ENCODE results near the gene TMPRSS4. TPM values are rescaled to one million over a fixed set of nuclear protein-coding genes. Genes with fewer than 3 reads are reported as not detected.
A peak's percentile ranks its signal among the peaks of the same experiment; 100 is the strongest.

The TMPRSS4 gene
- total RNA-seq, 3 donors from 2014 or later = 0.98 TPM; not detected in 2

DNA sequence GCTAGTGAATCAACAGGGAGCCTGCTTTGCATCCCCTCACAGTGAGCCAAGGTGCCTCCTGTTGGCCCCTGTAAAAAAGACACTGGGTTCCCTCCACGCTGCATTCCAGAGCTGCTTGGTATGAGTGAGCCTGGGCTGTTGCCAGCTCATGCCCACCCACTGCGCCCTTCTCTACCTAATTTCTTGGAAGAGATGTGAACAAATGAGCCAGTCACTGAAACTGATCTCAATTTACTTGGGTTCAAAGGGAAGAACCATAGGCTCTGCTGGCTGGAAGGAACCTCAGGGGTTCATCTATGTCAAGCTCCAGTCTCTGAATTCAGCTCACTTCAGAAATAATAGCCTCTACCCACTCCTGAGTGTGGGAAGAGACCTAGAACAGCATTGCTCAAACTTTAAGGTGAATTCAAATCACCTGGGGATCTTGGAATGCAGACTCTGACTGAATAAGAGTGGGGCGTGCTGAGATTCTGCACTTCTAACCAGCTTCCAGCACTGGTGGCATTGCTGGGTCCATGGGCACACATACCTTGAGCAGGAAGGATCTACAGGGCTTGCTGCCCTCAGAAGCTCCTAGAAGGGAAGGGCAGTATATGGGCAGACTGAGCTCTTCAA lies 5.4 kb upstream of the TMPRSS4 start:
- intact Hi-C loops (cut with DNase I; ENCODE audit: low total_unique reads) = no loop called here
- Histone ChIP-seq H3K36me3 (no peaks in the 10 kb centered on the region), H3K4me1 (no peaks in the 10 kb centered on the region), H3K27me3 (no peaks in the 10 kb centered on the region), H3K27ac (no peak overlapping the region), H3K4me3 (no peak overlapping the region), H3K9me3 (no peaks in the 10 kb centered on the region)
- TF ChIP-seq, protein P1, sequence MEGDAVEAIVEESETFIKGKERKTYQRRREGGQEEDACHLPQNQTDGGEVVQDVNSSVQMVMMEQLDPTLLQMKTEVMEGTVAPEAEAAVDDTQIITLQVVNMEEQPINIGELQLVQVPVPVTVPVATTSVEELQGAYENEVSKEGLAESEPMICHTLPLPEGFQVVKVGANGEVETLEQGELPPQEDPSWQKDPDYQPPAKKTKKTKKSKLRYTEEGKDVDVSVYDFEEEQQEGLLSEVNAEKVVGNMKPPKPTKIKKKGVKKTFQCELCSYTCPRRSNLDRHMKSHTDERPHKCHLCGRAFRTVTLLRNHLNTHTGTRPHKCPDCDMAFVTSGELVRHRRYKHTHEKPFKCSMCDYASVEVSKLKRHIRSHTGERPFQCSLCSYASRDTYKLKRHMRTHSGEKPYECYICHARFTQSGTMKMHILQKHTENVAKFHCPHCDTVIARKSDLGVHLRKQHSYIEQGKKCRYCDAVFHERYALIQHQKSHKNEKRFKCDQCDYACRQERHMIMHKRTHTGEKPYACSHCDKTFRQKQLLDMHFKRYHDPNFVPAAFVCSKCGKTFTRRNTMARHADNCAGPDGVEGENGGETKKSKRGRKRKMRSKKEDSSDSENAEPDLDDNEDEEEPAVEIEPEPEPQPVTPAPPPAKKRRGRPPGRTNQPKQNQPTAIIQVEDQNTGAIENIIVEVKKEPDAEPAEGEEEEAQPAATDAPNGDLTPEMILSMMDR (IDR thresholded peaks at IDR 0.05) = no peak
- no peak for TF ChIP-seq POLR2A (IDR thresholded peaks at IDR 0.05)
- no peak for DNase-seq (ENCODE audit: low spot score in 2 of 2)

DNA sequence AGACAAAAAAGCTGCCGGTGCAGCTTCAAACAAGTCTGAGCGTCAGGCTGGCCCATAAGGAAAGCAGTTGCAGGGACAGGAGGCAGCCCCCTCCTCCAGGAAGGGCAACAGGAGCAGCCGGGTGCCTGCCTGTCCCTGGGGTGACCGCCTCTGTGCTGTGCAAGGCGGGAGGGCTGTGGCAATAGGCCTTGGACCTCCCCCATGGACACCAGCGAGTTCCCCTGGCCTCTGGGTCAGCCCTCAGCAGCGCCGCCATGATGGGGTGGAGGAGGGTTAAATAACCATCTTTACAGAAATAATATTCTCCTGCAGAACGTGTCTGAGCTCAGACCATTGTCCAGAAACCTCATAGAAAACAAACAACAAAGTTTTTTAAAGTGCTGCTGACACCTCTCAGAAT lies 3.3 kb upstream of the TMPRSS4 start:
- Histone ChIP-seq H3K9me3 (no peaks in the 10 kb centered on the region), H3K27me3 (no peaks in the 10 kb centered on the region), H3K27ac (no peak overlapping the region), H3K36me3 (no peaks in the 10 kb centered on the region), H3K4me1 (no peaks in the 10 kb centered on the region), H3K4me3 (no peak overlapping the region)
- intact Hi-C loops (cut with DNase I; ENCODE audit: low total_unique reads) = no loop called here
- DNase-seq (ENCODE audit: low spot score in 2 of 2) = no peak
- TF ChIP-seq, protein P1 (IDR thresholded peaks at IDR 0.05) = no peak
- no peak for TF ChIP-seq POLR2A (IDR thresholded peaks at IDR 0.05)
- no peak for TF ChIP-seq POLR2AphosphoS5 (IDR thresholded peaks at IDR 0.05)

DNA sequence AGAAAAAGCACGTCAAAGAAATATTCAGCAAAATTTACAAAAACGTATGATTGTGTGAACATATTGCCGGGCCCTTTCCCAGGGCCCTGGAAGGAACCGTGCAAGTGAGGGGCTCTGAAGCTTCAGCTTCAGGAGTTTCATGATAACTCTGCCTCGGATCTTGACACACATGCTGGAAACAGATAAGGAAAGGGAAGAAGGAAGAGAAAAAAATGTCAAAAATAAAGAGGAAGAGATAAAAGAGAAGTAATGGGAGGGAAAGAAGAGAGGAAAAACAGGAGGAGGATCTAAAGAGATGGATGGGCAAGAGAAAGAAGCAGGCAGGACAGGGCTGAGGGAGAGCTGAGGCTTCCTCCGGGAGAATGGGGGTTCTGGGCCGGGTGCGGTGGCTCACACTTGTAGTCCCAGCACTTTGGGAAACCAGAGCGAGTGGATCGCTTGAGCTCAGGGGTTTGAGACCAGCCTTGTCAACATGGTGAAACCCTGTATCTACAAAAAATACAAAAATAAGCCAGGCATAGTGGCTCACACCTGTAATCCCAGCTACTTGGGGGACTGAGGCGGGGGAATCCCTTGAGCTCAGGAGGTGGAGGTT lies 2.7 kb upstream of the TMPRSS4 start:
- Histone ChIP-seq H3K27ac (no peak overlapping the region), H3K9me3 (no peaks in the 10 kb centered on the region), H3K36me3 (no peaks in the 10 kb centered on the region), H3K27me3 (no peaks in the 10 kb centered on the region), H3K4me3 (no peak overlapping the region), H3K4me1 (no peaks in the 10 kb centered on the region)
- intact Hi-C loops (cut with DNase I; ENCODE audit: low total_unique reads) = no loop called here
- TF ChIP-seq POLR2AphosphoS5 (IDR thresholded peaks at IDR 0.05) (no peak), POLR2A (IDR thresholded peaks at IDR 0.05) (no peak)
- TF ChIP-seq, protein P1 (IDR thresholded peaks at IDR 0.05) = no peak
- no peak for DNase-seq (ENCODE audit: low spot score in 2 of 2)

DNA sequence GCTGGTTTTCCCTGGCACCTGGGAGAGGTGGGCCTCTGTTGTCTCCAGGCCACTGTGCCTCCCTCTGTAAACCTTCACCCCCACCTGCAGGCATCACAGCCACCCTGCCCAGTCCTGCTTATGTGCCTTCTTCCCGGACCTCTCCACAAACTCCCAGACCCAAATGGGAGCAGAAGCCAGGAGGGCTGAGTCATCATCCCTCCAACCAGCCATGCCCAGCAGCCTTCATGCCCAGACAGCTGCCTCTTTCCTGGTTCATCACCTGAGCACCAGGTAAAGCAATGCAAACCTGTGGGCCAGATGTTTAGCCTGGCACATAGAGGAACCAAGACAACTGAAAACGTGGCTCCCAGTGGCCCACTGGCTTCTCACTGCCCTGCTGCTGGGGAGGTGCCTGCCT lies 2.1 kb upstream of the TMPRSS4 start:
- Histone ChIP-seq H3K36me3 (no peaks in the 10 kb centered on the region), H3K27ac (peak overlapping the region; percentile 17 to 77), H3K4me3 (no peak overlapping the region), H3K27me3 (no peaks in the 10 kb centered on the region), H3K9me3 (no peaks in the 10 kb centered on the region), H3K4me1 (no peaks in the 10 kb centered on the region)
- DNase-seq (ENCODE audit: low spot score in 2 of 2) = peak in 1 of 2 donors; percentile 53
- TF ChIP-seq POLR2A (IDR thresholded peaks at IDR 0.05) (no peak), POLR2AphosphoS5 (IDR thresholded peaks at IDR 0.05) (no peak)
- TF ChIP-seq, protein P1 (IDR thresholded peaks at IDR 0.05) = no peak
- intact Hi-C loops (cut with DNase I; ENCODE audit: low total_unique reads) = no loop called here

DNA sequence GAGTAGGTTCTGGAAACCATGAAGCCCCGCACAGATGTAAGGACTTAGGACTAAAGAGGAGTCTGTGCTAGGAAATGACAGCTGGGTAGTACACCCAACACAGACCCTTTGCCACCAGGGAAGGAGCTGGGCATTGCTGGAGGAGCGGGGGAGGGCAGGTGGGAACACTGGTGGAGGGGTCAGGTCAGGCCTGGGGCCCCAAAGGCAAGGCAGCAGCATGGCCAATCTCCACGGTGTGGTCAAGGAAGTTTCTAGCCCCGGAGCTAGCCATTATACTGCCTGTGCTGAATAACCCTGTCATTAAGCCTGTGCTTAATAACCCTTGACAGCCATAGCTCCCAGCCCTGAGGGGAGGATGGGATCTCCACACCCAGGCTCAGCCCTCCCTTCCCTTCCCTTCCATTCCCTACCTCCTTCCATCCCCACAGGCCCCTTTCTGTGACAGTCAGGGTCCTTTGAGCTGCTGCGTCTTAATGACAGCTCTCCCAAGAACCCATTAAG lies 2.1 kb downstream of the TMPRSS4 start:
- no peak overlapping the region for H3K27ac ChIP-seq

More for the DNA sequence above, 2.1 kb downstream of the TMPRSS4 start:
- Histone ChIP-seq H3K4me3 (no peak overlapping the region), H3K27me3 (no peaks in the 10 kb centered on the region), H3K4me1 (no peaks in the 10 kb centered on the region), H3K9me3 (no peaks in the 10 kb centered on the region), H3K36me3 (no peaks in the 10 kb centered on the region)
- no peak for DNase-seq (ENCODE audit: low spot score in 2 of 2)
- TF ChIP-seq, protein P1 (IDR thresholded peaks at IDR 0.05) = no peak
- TF ChIP-seq POLR2A (IDR thresholded peaks at IDR 0.05) = no peak
- no peak for TF ChIP-seq POLR2AphosphoS5 (IDR thresholded peaks at IDR 0.05)
- intact Hi-C loops (cut with DNase I; ENCODE audit: low total_unique reads) = no loop called here

Measured in breast epithelium (tissue), 4 donors.